Nucleus accumbens (tissue), 56 donors: Measurements from ENCODE around the gene CATSPER3.

Experiments used
- DNase-seq, 56 donors: peaks; one replicate each; lab custom pipeline; 2025; lab: John Stamatoyannopoulos, UW

Gene CATSPER3

DNA sequence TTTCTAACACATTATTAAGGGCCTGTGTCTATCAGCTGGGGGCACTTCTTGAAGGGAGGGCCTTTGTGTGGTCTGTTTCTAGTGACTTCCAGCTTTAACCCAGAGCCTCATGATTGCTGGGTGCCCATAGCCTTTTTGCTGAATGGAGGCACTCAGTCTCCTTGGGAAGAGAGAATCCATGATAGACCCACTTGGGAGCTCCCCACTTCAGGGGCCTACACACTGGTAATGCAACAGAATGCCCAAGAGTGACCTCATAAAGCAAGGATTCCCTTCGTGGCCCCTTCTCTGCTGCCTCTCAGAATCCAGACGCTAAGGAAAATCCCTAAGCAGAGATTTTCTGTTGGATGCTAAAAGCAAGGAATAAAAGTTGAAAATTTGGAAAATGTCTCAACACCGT is at the start of gene CATSPER3:
Gene CATSPER3, plus strand, starts transcription at position 301 of the 400 bp plus-strand sequence. Its CDS starts 85 bp downstream, at position 386.
- no peak for DNase-seq

- DNase-seq = no peak
Measured at GRCh38 chr5:134918861-134919260, 48.8 kb upstream of the CATSPER3 start.

GRCh38 chr5:134920848-134921575 is 46.7 kb upstream of the CATSPER3 start:
- no peak for DNase-seq

GRCh38 chr5:134932508-134932907 is 35.2 kb upstream of the CATSPER3 start:
- DNase-seq = no peak

- no peak for DNase-seq
Measured at GRCh38 chr5:134934202-134934601, 33.5 kb upstream of the CATSPER3 start.

DNA sequence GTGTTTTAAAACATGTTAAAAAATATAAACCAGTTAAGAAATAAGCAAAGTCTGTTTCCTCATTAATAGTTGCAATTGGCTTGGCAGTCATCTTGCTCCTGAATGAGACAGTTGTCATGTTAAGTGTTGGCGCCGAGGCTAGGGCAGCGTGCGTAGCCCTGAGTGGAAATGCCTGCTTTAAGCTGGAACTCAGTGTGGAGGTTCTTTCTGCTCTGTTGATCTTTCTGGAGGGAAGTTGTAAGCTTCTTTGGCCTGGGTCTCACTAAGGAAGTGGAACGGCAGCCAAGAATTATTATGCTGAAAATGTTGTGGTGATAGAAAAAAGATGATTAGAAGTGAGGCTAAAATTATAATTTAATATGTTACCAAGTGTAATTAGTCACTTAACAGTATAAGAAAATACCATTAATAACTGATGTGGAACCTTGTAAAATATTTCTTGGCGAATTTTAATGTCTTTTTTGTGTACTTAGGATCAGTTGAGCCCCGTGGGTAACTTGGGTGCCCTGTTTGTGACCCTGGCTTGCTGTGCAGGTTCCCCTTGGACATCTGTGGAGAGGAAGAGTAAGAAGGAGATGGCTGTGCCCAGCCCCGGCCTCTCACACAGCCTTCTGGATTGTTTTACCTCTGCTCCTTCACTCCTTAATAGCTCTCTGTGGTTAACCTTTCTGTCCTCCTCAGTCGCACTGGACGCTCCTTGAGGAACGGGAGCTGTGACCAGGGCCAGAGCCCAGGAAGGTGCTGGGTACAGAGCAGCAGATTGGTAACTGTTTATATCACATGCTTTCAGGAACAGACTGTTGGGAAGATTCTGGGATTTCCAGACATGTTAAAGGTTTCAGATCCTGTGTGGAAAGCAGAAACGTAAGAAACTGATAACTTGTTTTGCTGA is 31.8 kb upstream of the CATSPER3 start:
- no peak for DNase-seq

DNA sequence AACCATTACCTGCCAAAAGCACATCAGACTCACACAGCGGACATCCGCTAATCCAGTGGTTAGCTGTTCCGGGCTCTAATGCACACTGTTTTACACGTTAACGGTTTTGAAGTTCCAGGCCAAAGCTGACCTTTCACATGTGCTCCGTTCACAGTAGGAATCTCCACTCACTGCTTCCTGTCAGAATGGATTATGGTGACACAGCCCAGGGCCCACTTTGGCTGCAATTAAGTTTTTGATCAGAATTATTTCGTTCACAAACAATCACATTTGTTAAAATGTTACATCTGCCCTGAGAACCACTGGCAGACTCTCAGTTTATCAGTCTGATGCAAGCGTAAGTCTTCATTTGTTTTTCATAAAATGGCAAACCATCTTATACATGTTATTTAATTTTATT is 30.2 kb upstream of the CATSPER3 start:
- no peak for DNase-seq

DNA sequence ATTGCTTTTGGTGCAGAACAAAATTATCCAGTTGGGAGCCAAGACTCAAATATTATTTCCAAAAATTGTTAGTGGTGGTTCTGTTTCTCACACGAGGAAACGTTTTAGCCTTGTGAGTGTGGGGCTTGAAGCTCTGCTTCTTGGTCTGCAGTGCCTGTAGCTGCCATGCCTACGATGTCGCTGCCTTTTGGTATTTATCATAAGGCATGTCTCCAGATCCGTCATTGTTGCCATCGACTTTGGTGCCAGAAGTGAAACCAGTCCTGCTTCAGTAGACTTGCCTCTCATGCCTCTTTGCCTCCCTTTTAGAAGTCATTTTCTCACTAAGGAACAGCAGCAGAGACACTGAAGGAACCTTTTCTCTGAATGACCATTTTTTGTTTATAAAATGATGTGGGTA is 29.7 kb upstream of the CATSPER3 start:
- no peak for DNase-seq

DNA sequence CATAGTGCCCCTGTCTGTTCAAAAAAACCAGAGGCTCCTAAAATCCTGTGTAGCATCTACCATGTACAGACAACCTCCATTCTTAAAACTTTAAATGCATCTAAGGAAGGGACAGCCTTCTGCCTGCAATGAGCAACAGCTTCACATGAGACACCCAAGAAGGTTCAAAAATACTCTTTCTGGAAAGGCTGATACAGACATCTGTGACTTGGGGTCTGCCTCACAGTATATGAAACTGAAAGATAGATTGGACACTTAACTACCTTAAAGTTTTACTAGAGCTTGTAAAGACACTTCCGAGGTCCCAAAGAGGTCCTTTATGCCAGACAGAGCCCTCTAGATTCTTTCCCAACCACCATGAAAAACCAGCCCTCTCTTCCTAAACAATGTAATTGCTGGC is 28.2 kb upstream of the CATSPER3 start:
- no peak for DNase-seq

DNA sequence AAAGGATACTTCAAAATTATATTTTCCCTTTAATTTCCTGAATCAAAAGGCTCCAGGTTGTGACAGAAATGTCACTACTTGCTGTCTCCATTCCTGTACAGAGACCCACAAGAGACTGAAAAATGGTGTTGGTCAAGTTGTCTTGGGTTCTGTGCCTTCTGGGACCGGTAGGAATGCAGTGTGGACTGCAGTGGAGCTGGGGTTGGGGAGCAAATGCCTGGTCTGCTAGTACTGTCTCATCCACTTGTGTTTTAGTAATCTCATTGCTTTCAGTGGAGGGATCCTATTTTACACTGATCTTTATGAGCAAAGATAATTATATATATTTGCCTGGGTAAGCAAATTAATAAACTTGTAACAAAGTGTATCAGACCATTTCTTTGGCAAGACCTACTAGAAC is 24.2 kb upstream of the CATSPER3 start:
- no peak for DNase-seq

GRCh38 chr5:134944630-134945029 is 23.1 kb upstream of the CATSPER3 start:
- no peak for DNase-seq

DNA sequence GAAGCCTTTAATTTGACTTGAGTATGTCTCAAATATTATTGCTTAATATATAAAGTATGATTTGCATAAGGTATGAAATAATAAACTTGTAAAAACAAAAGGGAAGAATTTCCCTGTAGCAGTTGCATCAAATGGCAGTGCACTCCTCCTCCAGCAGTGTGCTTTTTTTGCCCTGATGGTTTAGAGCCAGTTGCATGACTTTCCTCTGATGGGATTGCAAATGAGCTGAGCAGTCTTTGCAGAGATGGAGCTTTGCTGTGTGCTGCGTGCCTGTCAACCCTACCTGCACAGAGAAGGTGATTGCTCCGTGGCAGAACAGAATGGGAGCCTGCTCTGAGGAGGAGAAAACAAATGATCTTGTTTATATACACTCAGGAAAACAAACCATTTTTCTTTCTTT is 22.7 kb upstream of the CATSPER3 start:
- DNase-seq = peak in 19 of 56 donors; percentile 1 to 59 (median 26)

- DNase-seq = peak in 3 of 56 donors; percentile 2 to 14 (median 2)
Measured at GRCh38 chr5:134948911-134949310, 18.8 kb upstream of the CATSPER3 start.

DNA sequence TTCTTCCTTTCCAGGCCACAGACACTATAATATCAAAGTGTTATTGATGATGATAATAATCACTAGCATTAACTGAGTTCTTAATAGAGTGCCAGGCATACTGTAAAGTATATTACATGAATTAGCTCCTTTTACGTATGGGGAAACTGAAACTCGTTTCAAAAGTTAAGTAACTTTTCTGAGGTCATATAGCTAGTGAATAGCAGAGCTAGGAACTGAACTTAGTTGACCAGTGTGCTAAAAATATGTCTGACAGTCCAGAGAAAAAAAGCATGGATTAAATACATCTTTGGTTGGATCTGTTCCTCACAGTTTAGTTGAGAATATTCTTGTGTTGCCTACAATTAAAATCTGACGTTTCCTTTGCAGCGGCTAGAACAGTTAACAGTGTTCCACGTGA is 18.4 kb upstream of the CATSPER3 start:
- DNase-seq = no peak

DNA sequence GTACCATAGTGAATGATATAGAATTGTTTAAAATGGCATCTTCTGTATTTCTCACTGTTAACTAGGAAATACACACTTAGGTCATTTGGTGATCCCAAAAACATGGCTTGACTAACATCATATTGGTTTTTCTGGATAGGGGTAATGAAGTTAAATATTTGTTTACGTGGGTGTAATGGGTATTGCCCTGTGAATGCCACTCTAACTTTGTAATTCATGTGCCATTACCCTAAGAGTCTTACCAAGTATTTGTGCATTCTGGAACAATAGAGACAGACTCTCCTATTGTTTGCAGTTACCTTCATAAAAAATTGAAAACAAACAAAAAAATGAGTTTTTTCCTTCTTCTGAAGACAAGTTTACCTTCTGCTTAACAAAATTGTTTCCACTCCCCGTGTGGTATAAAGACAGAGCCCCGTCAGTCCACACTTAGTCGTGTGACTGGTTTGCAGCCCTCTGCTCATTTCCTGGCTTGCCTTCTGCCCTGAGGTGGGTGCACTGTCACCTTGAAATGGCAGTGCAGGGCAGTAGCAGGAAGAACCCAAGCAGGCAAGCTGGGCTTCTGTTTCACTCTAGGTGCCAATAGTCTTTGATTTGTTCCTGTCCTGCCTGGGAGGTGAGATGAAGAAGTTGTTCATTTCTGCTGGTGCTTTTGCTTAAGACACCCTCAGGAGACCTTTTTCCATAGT is 9.6 kb upstream of the CATSPER3 start:
- no peak for DNase-seq

GRCh38 chr5:134958755-134959154 is 9.0 kb upstream of the CATSPER3 start:
- DNase-seq = no peak

GRCh38 chr5:134963098-134963497 is 4.6 kb upstream of the CATSPER3 start:
- DNase-seq = no peak

GRCh38 chr5:134964359-134965270 is 3.1 kb upstream of the CATSPER3 start:
- DNase-seq = no peak

DNA sequence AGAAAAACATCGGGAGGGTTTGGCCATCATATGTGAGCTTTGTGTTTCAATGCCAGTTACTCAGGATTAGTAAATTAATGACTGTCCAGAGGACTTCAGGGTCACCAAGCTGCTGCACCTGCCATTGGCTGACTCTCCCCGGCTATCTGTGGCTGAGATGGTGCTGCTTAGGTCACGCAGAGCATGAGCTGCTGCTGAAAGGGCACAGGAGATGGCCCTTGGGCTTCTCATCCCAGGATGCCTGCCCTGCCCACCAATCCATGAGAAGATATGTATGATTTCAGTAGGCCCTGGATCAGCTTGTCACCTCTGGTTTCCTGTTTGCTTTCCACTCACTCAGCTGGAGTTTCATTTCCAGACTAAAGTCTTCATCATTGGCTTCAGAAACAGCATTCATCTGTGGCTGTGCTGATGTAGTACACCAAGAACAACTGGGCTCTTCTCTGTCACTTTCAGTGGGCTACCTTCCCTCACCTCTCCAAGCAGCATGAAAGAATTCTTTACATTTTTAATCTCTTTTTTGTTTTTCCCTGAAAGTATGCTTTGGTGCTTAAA is 2.4 kb upstream of the CATSPER3 start:
- DNase-seq = no peak

GRCh38 chr5:134968055-134968454 is 348 bp downstream of the CATSPER3 start:
- DNase-seq = no peak
